GM23338 (cell line): ENCODE results near the gene PKNOX2. TPM values are rescaled to one million over a fixed set of nuclear protein-coding genes. Genes with fewer than 3 reads are reported as not detected.

Experiments used
- ATAC-seq: fragments of 200-7000 bp; cut with Tn5 transposase; 3 replicates; pipeline ENCODE4 v1.9.1; 2020
- DNase-seq: peaks from one replicate; pipeline ENCODE4 v3.0.0-alpha.2; 2015; ENCODE audit warnings: low spot score
- H2AFZ ChIP-seq: fragments of 200-600 bp; sonication (generic); 2 replicates; pipeline ENCODE4 v1.8.0; 2016; ENCODE audit warnings: antibody characterized with exemption, mild to moderate bottlenecking, moderate library complexity
- H3F3A ChIP-seq: fragments of 200-600 bp; sonication (generic); replicated peaks from 2 replicates; pipeline ENCODE4 v1.8.0; 2017; ENCODE audit warnings: antibody characterized with exemption, mixed run types, low read depth
- H3K27ac ChIP-seq: fragments of 200-600 bp; sonication (generic); 2 replicates; pipeline ENCODE4 v1.6.1; 2016; ENCODE audit warnings: low read depth
- H3K27me3 ChIP-seq: fragments of 200-600 bp; sonication (generic); 2 replicates; pipeline ENCODE4 v1.8.0; 2016; ENCODE audit warnings: mild to moderate bottlenecking, mixed run types, moderate library complexity; ENCODE audit not compliant: insufficient read depth
- H3K36me3 ChIP-seq: fragments of 200-600 bp; sonication (generic); 2 replicates; pipeline ENCODE4 v1.8.0; 2016; ENCODE audit warnings: mild to moderate bottlenecking; ENCODE audit not compliant: insufficient read depth
- H3K4me1 ChIP-seq: fragments of 200-600 bp; sonication (generic); 2 replicates; pipeline ENCODE4 v1.8.0; 2016; ENCODE audit warnings: mild to moderate bottlenecking, moderate library complexity; ENCODE audit not compliant: insufficient read depth
- H3K4me2 ChIP-seq: fragments of 200-600 bp; sonication (generic); 2 replicates; pipeline ENCODE4 v1.7.1; 2017; ENCODE audit warnings: mixed run types
- H3K4me3 ChIP-seq: fragments of 200-600 bp; sonication (generic); 2 replicates; pipeline ENCODE4 v1.6.1; 2016; ENCODE audit warnings: mixed run types
- H3K79me2 ChIP-seq: fragments of 200-600 bp; sonication (generic); replicated peaks from 2 replicates; pipeline ENCODE4 v1.8.0; 2017; ENCODE audit warnings: mild to moderate bottlenecking; ENCODE audit not compliant: insufficient read depth
- H3K9me2 ChIP-seq: fragments of 200-600 bp; sonication (generic); 2 replicates; pipeline ENCODE4 v1.8.0; 2017; ENCODE audit not compliant: insufficient read depth
- H4K20me1 ChIP-seq: fragments of 200-600 bp; sonication (generic); replicated peaks from 2 replicates; pipeline ENCODE4 v1.8.0; 2017; ENCODE audit warnings: mild to moderate bottlenecking; ENCODE audit not compliant: insufficient read depth
- H3K27ac Mint-ChIP-seq: 2 replicates; pipeline ENCODE4 v1.8.0; 2020; ENCODE audit warnings: inconsistent platforms, mild to moderate bottlenecking, moderate library complexity, mixed read lengths
- H3K27me3 Mint-ChIP-seq: 3 replicates; pipeline ENCODE4 v1.8.0; 2022; ENCODE audit warnings: low read depth, mild to moderate bottlenecking, moderate library complexity, mixed read lengths, inconsistent platforms; ENCODE audit not compliant: insufficient read depth, poor library complexity
- H3K36me3 Mint-ChIP-seq: 3 replicates; pipeline ENCODE4 v1.8.0; 2021; ENCODE audit warnings: low read depth, mild to moderate bottlenecking, inconsistent platforms, moderate library complexity, mixed read lengths
- H3K4me1 Mint-ChIP-seq: 3 replicates; pipeline ENCODE4 v1.8.0; 2020; ENCODE audit warnings: mild to moderate bottlenecking, inconsistent platforms, mixed read lengths
- H3K4me3 Mint-ChIP-seq: 3 replicates; pipeline ENCODE4 v1.8.0; 2021; ENCODE audit warnings: moderate library complexity, mild to moderate bottlenecking, inconsistent platforms, mixed read lengths
- H3K9me3 Mint-ChIP-seq: 3 replicates; pipeline ENCODE4 v1.8.0; 2020; ENCODE audit warnings: moderate library complexity, mild to moderate bottlenecking, inconsistent platforms, mixed read lengths
- CREB1 ChIP-seq: fragments of 250-450 bp; sonication (Bioruptor Pico); IDR thresholded peaks from 2 replicates; pipeline ENCODE4 v1.5.0; 2020; ENCODE audit warnings: low read depth, mild to moderate bottlenecking, moderate library complexity
- CTCF ChIP-seq, 2 experiments: fragments of 200-600 bp in 1 of 2; sonication (generic) in 1 of 2; conservative IDR thresholded peaks; 2 replicates each; pipeline versions ENCODE4 v1.5.1 to v1.6.1; 2016 to 2017; ENCODE audit warnings: antibody characterized with exemption in 2 of 2, low read depth in 2 of 2, mild to moderate bottlenecking in 2 of 2, moderate library complexity in 1 of 2
- EZH2phosphoT487 ChIP-seq: fragments of 200-600 bp; sonication (generic); IDR thresholded peaks from one replicate; pipeline ENCODE4 v1.8.1; 2018; ENCODE audit warnings: antibody characterized with exemption; ENCODE audit not compliant: unreplicated experiment
- JUNB ChIP-seq: IDR thresholded peaks from one replicate; pipeline ENCODE4 v1.6.1; 2016; ENCODE audit warnings: antibody characterized with exemption; ENCODE audit not compliant: unreplicated experiment
- NANOG ChIP-seq: IDR thresholded peaks from 2 replicates; pipeline ENCODE4 v1.6.1; 2016; ENCODE audit warnings: antibody characterized with exemption, borderline replicate concordance
- POLR2AphosphoS5 ChIP-seq: IDR thresholded peaks from 2 replicates; pipeline ENCODE4 v1.6.1; 2016; ENCODE audit warnings: antibody characterized with exemption, low read depth
- STAT1 ChIP-seq: IDR thresholded peaks from one replicate; pipeline ENCODE4 v1.6.1; 2016; ENCODE audit warnings: antibody characterized with exemption; ENCODE audit not compliant: unreplicated experiment
- ZNF114 ChIP-seq: fragments of 250-450 bp; sonication (Bioruptor Pico); IDR thresholded peaks from 2 replicates; pipeline ENCODE4 v1.5.0; 2020; ENCODE audit warnings: mild to moderate bottlenecking, moderate library complexity
- ZNF331 ChIP-seq: fragments of 250-450 bp; sonication (Bioruptor Pico); IDR thresholded peaks from 2 replicates; pipeline ENCODE4 v1.5.0; 2020; ENCODE audit warnings: low read depth, mild to moderate bottlenecking, moderate library complexity
- ZNF462 ChIP-seq: fragments of 250-450 bp; sonication (Bioruptor Pico); IDR thresholded peaks from 2 replicates; pipeline ENCODE4 v1.5.0; 2020; ENCODE audit warnings: mild to moderate bottlenecking, moderate library complexity
- polyA plus RNA-seq: library from polyadenylated mRNA; unstranded; fragments of >200 nt; fragmentation: Nextera tagmentation; extraction: Ambion mirVana; gene quantifications from 2 replicates; pipeline ENCODE4 v1.2.1, GENCODE V29; 2016
- total RNA-seq: library from RNA; depleted of rRNA; stranded (reverse); fragments of >200 nt; shearing (Covaris generic); gene quantifications from 2 replicates; pipeline ENCODE4 v1.2.3, GENCODE V29; 2014
- TF ChIP-seq, protein P1 (sequence below): IDR thresholded peaks from 2 replicates; pipeline ENCODE4 v1.6.1; 2016; ENCODE audit warnings: antibody characterized with exemption
- TF ChIP-seq, protein P2 (sequence below): IDR thresholded peaks from one replicate; pipeline ENCODE4 v1.6.1; 2018; ENCODE audit warnings: antibody characterized with exemption; ENCODE audit not compliant: unreplicated experiment

The PKNOX2 gene
- total and polyA plus RNA-seq, 2 experiments from 2014 or later, result 0.42 to 0.83 TPM

DNA sequence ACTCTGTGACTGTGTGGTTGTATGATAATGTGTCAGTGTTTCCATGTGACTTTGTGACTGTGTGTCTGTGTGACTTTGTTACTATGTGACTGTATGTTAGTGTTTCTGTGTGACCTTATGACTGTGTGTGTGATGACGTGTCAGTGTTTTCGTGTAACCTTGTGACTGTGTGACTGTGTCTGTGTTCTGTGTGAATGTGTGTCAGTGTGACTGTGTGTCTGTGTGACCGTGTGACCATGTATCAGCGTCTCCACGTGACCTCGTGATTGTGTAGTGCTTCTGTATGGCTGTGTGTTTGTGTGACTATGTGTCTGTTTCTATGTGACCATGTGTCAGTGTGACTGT is 9.5 kb upstream of the PKNOX2 start:
- Mint-ChIP-seq H3K9me3 (peaks cover 4% of the 10 kb centered on the region; the same call in 2 of the 3 replicates), H3K36me3 (peaks cover 3% of the 10 kb centered on the region; the same call in 1 of the 3 replicates), H3K4me3 (no peak overlapping the region), H3K27ac (no peak overlapping the region), H3K27me3 (no peaks in the 10 kb centered on the region), H3K4me1 (peaks cover 13% of the 10 kb centered on the region; the same call in 2 of the 3 replicates)
- H3K4me3 ChIP-seq, result no peak overlapping the region
- H2AFZ ChIP-seq, result no peak overlapping the region
- no peak overlapping the region for H3K27ac ChIP-seq
- DNase-seq (no peak), ATAC-seq (no peak)
- H4K20me1 ChIP-seq, result no peaks in the 10 kb centered on the region
- H3K36me3 ChIP-seq, result no peaks in the 10 kb centered on the region
- H3F3A ChIP-seq, result no peaks in the 10 kb centered on the region
- peaks cover 2% of the 10 kb centered on the region; the same call in 1 of the 2 replicates for H3K4me1 ChIP-seq
- H3K9me2 ChIP-seq, result no peaks in the 10 kb centered on the region
- no peaks in the 10 kb centered on the region for H3K79me2 ChIP-seq
- no peaks in the 10 kb centered on the region for H3K27me3 ChIP-seq
- H3K4me2 ChIP-seq, result no peak overlapping the region
- no peak for TF ChIP-seq CTCF (conservative IDR thresholded peaks at IDR 0.05; ENCODE audit: low read depth in 2 of 2)
- no peak for TF ChIP-seq STAT1
- TF ChIP-seq JUNB, result no peak
- TF ChIP-seq, protein P1, sequence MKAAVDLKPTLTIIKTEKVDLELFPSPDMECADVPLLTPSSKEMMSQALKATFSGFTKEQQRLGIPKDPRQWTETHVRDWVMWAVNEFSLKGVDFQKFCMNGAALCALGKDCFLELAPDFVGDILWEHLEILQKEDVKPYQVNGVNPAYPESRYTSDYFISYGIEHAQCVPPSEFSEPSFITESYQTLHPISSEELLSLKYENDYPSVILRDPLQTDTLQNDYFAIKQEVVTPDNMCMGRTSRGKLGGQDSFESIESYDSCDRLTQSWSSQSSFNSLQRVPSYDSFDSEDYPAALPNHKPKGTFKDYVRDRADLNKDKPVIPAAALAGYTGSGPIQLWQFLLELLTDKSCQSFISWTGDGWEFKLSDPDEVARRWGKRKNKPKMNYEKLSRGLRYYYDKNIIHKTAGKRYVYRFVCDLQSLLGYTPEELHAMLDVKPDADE, result no peak
- no peak for TF ChIP-seq POLR2AphosphoS5
- no peak for TF ChIP-seq ZNF331
- no peak for TF ChIP-seq ZNF114 (CRISPR knock-in tag)
- TF ChIP-seq ZNF462 (CRISPR knock-in tag), result no peak
- no peak for TF ChIP-seq NANOG
- no peak for TF ChIP-seq CREB1 (CRISPR knock-in tag)
- TF ChIP-seq, protein P2, sequence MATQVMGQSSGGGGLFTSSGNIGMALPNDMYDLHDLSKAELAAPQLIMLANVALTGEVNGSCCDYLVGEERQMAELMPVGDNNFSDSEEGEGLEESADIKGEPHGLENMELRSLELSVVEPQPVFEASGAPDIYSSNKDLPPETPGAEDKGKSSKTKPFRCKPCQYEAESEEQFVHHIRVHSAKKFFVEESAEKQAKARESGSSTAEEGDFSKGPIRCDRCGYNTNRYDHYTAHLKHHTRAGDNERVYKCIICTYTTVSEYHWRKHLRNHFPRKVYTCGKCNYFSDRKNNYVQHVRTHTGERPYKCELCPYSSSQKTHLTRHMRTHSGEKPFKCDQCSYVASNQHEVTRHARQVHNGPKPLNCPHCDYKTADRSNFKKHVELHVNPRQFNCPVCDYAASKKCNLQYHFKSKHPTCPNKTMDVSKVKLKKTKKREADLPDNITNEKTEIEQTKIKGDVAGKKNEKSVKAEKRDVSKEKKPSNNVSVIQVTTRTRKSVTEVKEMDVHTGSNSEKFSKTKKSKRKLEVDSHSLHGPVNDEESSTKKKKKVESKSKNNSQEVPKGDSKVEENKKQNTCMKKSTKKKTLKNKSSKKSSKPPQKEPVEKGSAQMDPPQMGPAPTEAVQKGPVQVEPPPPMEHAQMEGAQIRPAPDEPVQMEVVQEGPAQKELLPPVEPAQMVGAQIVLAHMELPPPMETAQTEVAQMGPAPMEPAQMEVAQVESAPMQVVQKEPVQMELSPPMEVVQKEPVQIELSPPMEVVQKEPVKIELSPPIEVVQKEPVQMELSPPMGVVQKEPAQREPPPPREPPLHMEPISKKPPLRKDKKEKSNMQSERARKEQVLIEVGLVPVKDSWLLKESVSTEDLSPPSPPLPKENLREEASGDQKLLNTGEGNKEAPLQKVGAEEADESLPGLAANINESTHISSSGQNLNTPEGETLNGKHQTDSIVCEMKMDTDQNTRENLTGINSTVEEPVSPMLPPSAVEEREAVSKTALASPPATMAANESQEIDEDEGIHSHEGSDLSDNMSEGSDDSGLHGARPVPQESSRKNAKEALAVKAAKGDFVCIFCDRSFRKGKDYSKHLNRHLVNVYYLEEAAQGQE, result no peak
- no peak for TF ChIP-seq EZH2phosphoT487
